WTC11 (cell line): ENCODE data around the gene BCOR. TPM values are rescaled to one million over a fixed set of nuclear protein-coding genes. Genes with fewer than 3 reads are reported as not detected.

Experiments used
- ATAC-seq: fragments of 200-7000 bp; cut with Tn5 transposase; 2 replicates; pipeline ENCODE4 v1.10.0; 2021; ENCODE audit warnings: mild to moderate bottlenecking, moderate library complexity
- CTCF ChIA-PET: fragments of 300-600 bp; sonication (Branson Sonifier 250); formaldehyde crosslinking; loops from one replicate; lab custom pipeline; 2021; ENCODE audit warnings: antibody characterized with exemption; lab: Charles Lee
- POLR2A ChIA-PET: fragments of 350-600 bp; sonication (Branson Sonifier 250); formaldehyde crosslinking; loops from one replicate; lab custom pipeline; 2021; ENCODE audit warnings: antibody characterized with exemption; lab: Charles Lee
- DNase-seq: peaks from one replicate; pipeline ENCODE4 v3.0.0; 2021; ENCODE audit warnings: low spot score
- H3K27ac Mint-ChIP-seq: 2 replicates; pipeline ENCODE4 v1.8.0; 2021; ENCODE audit warnings: mixed read lengths
- H3K27me3 Mint-ChIP-seq: 2 replicates; pipeline ENCODE4 v1.8.0; 2021; ENCODE audit warnings: low read depth, mild to moderate bottlenecking, moderate library complexity, mixed read lengths
- H3K36me3 Mint-ChIP-seq: 2 replicates; pipeline ENCODE4 v1.8.0; 2021; ENCODE audit warnings: mixed read lengths
- H3K4me1 Mint-ChIP-seq: 2 replicates; pipeline ENCODE4 v1.8.0; 2022; ENCODE audit warnings: mixed read lengths
- H3K4me3 Mint-ChIP-seq: 2 replicates; pipeline ENCODE4 v1.8.0; 2021; ENCODE audit warnings: mild to moderate bottlenecking, moderate library complexity, mixed read lengths
- H3K9me3 Mint-ChIP-seq: 2 replicates; pipeline ENCODE4 v1.8.0; 2021; ENCODE audit warnings: mixed read lengths
- CBFB ChIP-seq: sonication (generic); formaldehyde crosslinking; IDR thresholded peaks from 2 replicates; pipeline ENCODE4 v1.8.1; 2022; ENCODE audit warnings: mild to moderate bottlenecking, low read depth, missing genetic modification reagents
- CREB1 ChIP-seq: sonication (generic); formaldehyde crosslinking; IDR thresholded peaks from 2 replicates; pipeline ENCODE4 v1.8.0; 2023; ENCODE audit warnings: mild to moderate bottlenecking, missing genetic modification reagents
- CTCF ChIP-seq: fragments of 200-600 bp; IDR thresholded peaks from 2 replicates; pipeline ENCODE4 v1.8.0; 2022; ENCODE audit warnings: antibody characterized with exemption
- E2F5 ChIP-seq: sonication (generic); formaldehyde crosslinking; IDR thresholded peaks from 2 replicates; pipeline ENCODE4 v1.8.1; 2022; ENCODE audit warnings: mild to moderate bottlenecking, moderate library complexity, missing genetic modification reagents
- FOXJ3 ChIP-seq: sonication (generic); formaldehyde crosslinking; IDR thresholded peaks from 2 replicates; pipeline ENCODE4 v1.9.0; 2021; ENCODE audit warnings: missing genetic modification reagents, mild to moderate bottlenecking, borderline replicate concordance
- FOXK1 ChIP-seq: sonication (generic); formaldehyde crosslinking; IDR thresholded peaks from 2 replicates; pipeline ENCODE4 v1.8.0; 2022; ENCODE audit warnings: mild to moderate bottlenecking, moderate library complexity, missing genetic modification reagents
- FOXP1 ChIP-seq: sonication (generic); formaldehyde crosslinking; IDR thresholded peaks from 2 replicates; pipeline ENCODE4 v1.8.0; 2022; ENCODE audit warnings: missing genetic modification reagents, mild to moderate bottlenecking, moderate library complexity, borderline replicate concordance
- HMGA2 ChIP-seq: fragments of 250-450 bp; sonication (Bioruptor Pico); IDR thresholded peaks from 2 replicates; pipeline ENCODE4 v1.4.0; 2021; ENCODE audit warnings: mild to moderate bottlenecking, moderate library complexity
- KAT7 ChIP-seq: sonication (generic); formaldehyde crosslinking; IDR thresholded peaks from 2 replicates; pipeline ENCODE4 v1.8.1; 2023; ENCODE audit warnings: missing genetic modification reagents, mild to moderate bottlenecking, borderline replicate concordance
- MAX ChIP-seq: sonication (generic); formaldehyde crosslinking; IDR thresholded peaks from 2 replicates; pipeline ENCODE4 v1.8.0; 2022; ENCODE audit warnings: mild to moderate bottlenecking, missing genetic modification reagents
- MYBL2 ChIP-seq: sonication (generic); formaldehyde crosslinking; IDR thresholded peaks from 2 replicates; pipeline ENCODE4 v1.8.1; 2023; ENCODE audit warnings: mild to moderate bottlenecking, moderate library complexity, missing genetic modification reagents
- RORB ChIP-seq: fragments of 250-450 bp; sonication (Bioruptor Pico); IDR thresholded peaks from 2 replicates; pipeline ENCODE4 v1.9.0; 2021; ENCODE audit warnings: mild to moderate bottlenecking
- SMAD3 ChIP-seq: sonication (generic); formaldehyde crosslinking; IDR thresholded peaks from 2 replicates; pipeline ENCODE4 v1.8.0; 2022; ENCODE audit warnings: missing genetic modification reagents, mild to moderate bottlenecking, borderline replicate concordance
- SMAD4 ChIP-seq: sonication (generic); formaldehyde crosslinking; IDR thresholded peaks from 2 replicates; pipeline ENCODE4 v1.8.0; 2022; ENCODE audit warnings: mild to moderate bottlenecking, missing genetic modification reagents
- TEAD1 ChIP-seq: sonication (generic); formaldehyde crosslinking; IDR thresholded peaks from 2 replicates; pipeline ENCODE4 v1.8.0; 2022; ENCODE audit warnings: mild to moderate bottlenecking, missing genetic modification reagents
- ZBTB43 ChIP-seq: sonication (generic); formaldehyde crosslinking; IDR thresholded peaks from 2 replicates; pipeline ENCODE4 v1.8.1; 2023; ENCODE audit warnings: mild to moderate bottlenecking, missing genetic modification reagents
- ZNF416 ChIP-seq: fragments of 250-450 bp; sonication (Bioruptor Pico); IDR thresholded peaks from 2 replicates; pipeline ENCODE4 v1.9.0; 2021; ENCODE audit warnings: mild to moderate bottlenecking, inconsistent platforms
- ZNF512 ChIP-seq: sonication (generic); formaldehyde crosslinking; IDR thresholded peaks from 2 replicates; pipeline ENCODE4 v1.8.1; 2022; ENCODE audit warnings: missing genetic modification reagents, borderline replicate concordance
- ZSCAN18 ChIP-seq: fragments of 250-450 bp; sonication (Bioruptor Pico); IDR thresholded peaks from 2 replicates; pipeline ENCODE4 v2.1.2; 2022; ENCODE audit warnings: mild to moderate bottlenecking, moderate library complexity
- total RNA-seq: library from RNA; stranded (reverse); gene quantifications from 3 replicates; pipeline ENCODE4 v1.2.3, GENCODE V29; 2021

BCOR gene
- total RNA-seq, 1 experiment from 2014 or later, result 44.5 TPM

GRCh38 chrX:40010550-40011321 lies 87.0 kb downstream of the BCOR start:
- POLR2A ChIA-PET, result interaction anchor here (0.7 kb wide), 2 partner anchors 40 to 129 kb away, joined by 3 read pairs; no protein-coding TSS in a partner anchor
- DNase-seq (no peak), ATAC-seq (no peak)
- Mint-ChIP-seq H3K4me3 (peak overlapping the region; percentile 81), H3K36me3 (no peaks in the 10 kb centered on the region), H3K9me3 (no peaks in the 10 kb centered on the region), H3K27ac (no peak overlapping the region), H3K27me3 (peaks cover 67% of the 10 kb centered on the region), H3K4me1 (peaks cover 37% of the 10 kb centered on the region)
- TF ChIP-seq ZBTB43 (CRISPR knock-in tag), result no peak
- no peak for TF ChIP-seq RORB (CRISPR knock-in tag)
- no peak for TF ChIP-seq CREB1
- no peak for TF ChIP-seq FOXP1 (CRISPR knock-in tag)
- TF ChIP-seq ZNF512, result no peak
- no peak for TF ChIP-seq MYBL2 (CRISPR knock-in tag)
- no peak for TF ChIP-seq FOXK1 (CRISPR knock-in tag)
- TF ChIP-seq SMAD4 (CRISPR knock-in tag), result no peak
- no peak for TF ChIP-seq KAT7 (CRISPR knock-in tag)
- no peak for TF ChIP-seq ZSCAN18
- no peak for TF ChIP-seq HMGA2 (CRISPR knock-in tag)
- TF ChIP-seq MAX (CRISPR knock-in tag), result no peak
- TF ChIP-seq SMAD3, result no peak
- TF ChIP-seq E2F5 (CRISPR knock-in tag), result no peak
- TF ChIP-seq CBFB (CRISPR knock-in tag), result no peak
- TF ChIP-seq ZNF416 (CRISPR knock-in tag), result no peak
- TF ChIP-seq CTCF, result no peak
- TF ChIP-seq FOXJ3 (CRISPR knock-in tag), result no peak
- TF ChIP-seq TEAD1 (CRISPR knock-in tag), result no peak
- CTCF ChIA-PET, result interaction anchor here (0.6 to 2.4 kb wide), 8 partner anchors 20 to 357 kb away, joined by 3 to 8 read pairs (median 3); no protein-coding TSS in a partner anchor
